GM18498 (cell line): ENCODE measurements around the gene GGPS1.
A peak's percentile ranks its signal among the peaks of the same experiment; 100 is the strongest.
"Not testable (repeated sequence)": the region's sequence is repeated elsewhere in the genome, so short reads cannot be mapped to it uniquely, and the experiment has no call there.

ENCODE experiments used
- ATAC-seq: cut with Tn5 transposase; IDR thresholded peaks from one replicate; pipeline ENCODE4 v1.9.1; 2021; ENCODE audit warnings: mild to moderate bottlenecking, moderate library complexity; ENCODE audit not compliant: unreplicated experiment

The GGPS1 gene

DNA sequence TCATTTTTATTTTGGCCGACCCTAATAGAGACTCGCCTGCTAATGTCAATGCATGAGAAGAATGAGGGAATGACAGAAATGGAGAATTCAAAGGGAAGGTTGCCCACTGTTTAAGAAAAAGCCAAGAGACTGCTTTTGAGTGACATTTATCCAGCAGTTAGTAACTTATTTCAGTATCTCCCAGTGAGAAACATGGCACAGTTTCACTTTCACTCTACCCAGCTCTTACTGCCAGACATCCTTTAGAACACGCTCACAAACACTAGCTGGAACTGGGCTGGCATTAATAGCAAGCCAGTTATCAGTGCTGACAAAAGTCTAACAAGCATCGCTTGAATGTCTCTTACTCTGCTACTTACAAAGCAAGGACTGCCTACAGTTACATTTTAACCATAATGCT is 8.5 kb downstream of the GGPS1 start:
- ATAC-seq = no peak

DNA sequence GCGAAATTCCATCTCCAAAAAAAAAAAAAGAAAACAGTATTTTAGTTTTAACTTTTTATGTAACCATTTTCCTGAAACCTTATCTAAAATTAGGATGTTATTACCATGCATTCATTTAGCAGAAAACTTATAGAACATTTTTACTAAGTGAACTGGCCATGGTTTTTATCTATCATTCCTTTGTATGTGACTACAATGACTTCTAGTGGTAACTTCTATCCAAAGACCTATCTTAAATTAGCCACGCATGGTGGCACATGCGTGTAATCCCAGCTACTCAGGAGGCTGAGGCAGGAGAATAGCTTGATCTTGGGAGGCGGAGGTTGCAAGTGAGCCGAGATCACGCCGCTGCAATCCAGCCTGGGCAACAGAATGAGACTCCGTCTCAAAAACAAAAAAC is 11.4 kb downstream of the GGPS1 start:
- no peak for ATAC-seq

DNA sequence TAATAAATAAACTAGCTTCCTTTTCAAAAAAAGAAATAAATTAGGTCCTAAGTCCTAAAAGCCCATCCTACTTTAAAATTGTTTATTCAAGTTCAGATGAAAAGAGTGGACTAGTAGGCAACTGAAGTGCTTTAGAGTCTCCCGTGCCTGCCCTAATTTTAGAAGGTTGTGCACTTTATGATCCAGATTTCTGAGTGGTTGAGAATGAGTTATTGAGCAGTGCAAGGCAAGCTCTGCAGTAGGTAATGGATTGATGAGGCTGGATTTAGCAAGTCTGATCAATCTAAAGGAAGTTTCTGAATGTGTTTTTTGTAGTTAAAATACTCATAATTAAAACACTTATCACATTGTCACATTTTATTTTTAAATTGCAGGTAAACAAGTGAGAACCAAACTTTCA is 13.0 kb downstream of the GGPS1 start:
- no peak for ATAC-seq

DNA sequence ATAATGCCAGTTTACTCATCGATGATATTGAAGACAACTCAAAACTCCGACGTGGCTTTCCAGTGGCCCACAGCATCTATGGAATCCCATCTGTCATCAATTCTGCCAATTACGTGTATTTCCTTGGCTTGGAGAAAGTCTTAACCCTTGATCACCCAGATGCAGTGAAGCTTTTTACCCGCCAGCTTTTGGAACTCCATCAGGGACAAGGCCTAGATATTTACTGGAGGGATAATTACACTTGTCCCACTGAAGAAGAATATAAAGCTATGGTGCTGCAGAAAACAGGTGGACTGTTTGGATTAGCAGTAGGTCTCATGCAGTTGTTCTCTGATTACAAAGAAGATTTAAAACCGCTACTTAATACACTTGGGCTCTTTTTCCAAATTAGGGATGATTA is 13.7 kb downstream of the GGPS1 start:
- no peak for ATAC-seq

DNA sequence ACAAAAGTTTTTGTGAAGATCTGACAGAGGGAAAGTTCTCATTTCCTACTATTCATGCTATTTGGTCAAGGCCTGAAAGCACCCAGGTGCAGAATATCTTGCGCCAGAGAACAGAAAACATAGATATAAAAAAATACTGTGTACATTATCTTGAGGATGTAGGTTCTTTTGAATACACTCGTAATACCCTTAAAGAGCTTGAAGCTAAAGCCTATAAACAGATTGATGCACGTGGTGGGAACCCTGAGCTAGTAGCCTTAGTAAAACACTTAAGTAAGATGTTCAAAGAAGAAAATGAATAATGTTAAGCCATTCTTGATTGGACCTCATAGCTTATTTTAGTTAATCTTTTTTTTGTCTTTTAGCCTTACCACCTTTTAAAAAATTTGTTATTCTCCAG is 14.1 kb downstream of the GGPS1 start:
- ATAC-seq = no peak

DNA sequence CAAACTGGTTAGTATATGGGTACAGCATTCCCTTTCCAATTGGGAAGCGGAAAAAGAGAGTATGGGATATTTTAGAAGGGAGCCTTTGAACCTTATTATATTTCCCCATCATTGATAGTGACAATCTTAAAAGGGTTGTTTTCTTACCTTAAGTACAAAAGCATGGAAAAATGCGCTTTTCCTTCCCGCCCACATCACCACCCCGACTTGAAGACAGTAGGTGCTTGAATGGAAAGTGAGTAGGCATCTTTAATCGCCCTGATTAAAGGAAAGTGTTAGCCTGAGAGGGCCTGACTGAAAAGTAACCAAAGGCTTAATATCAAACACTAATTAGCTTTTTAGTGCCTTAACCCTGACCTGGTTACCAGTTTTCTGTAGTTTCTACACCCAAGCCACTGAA is 15.4 kb downstream of the GGPS1 start:
- no peak for ATAC-seq

DNA sequence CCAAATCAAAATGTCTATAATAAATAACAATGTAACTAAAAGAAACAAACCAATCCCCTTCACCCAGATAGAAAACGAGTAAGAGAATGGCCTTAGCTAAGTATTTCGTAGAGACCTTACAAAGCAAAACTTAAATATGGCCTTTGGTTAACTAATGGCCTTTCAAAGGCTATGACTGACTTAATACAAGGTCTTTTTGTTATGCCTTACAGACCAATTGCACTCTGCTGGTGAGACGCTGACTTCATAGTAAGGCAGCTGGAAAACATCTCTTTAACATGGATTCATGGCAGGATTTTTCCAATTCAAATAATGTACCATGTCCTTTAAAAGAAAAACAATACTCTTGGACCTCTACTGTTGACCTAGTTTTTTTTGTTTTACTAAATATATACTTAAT is 23.1 kb downstream of the GGPS1 start:
- ATAC-seq = no peak

DNA sequence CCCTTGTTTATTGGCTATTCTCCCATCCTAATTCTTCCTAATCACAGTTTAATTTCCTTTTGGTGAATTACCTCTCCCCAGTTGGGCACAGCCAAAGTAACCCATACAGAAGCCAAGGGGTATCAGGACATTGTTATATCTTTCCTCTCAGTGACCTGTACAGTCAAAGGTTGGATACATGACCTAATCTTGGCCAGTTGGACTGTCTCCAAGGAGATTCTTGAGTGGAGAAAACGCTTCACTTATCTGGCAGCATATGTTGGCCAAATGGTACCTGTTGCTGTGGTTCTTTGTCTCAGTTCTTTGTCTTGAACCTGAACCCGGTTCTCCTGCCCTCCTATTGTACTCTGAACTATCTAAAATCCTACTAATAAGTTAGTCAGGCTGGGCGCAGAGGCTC is 23.5 kb downstream of the GGPS1 start:
- no peak for ATAC-seq

DNA sequence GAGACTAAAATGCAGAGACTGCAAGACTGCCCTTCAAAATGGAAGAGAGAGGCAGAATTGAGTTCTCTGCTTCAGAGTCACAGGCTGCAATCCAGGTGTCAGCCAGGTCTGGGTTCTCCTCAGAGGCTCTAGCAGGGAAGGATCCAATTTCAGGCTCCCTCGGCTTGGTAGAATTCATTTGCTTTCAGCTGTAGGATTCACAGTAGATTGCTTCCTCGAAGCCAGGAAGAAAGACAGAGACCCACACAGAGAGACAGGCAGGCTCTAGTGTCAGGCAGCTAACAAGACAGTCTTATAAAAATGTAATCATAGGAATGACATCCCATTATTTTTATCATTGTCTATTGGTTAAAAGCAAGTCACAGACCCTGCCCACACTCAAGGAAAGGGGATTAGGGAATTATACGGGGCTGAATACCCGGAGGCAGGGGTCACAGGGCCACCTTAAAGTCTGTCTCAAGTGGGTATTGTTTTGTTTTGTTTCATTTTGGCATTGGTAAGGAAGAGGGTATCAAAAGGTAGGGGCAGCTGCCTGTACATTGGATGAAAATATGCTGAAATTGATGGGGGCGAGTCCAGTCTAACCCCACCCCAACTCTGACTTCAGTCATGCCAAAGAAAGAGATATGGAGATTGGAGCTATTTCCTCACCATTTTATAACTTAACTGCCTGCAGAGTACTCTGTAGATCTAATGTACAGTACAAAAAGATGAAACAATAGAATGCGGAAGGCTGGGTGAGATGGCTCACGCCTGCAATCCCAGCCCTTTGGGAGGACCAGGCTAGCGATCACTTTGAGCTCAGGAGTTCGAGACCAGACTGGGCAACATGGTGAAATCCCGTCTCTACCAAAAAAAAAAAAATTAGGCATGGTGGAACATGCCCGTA is 29.4 kb downstream of the GGPS1 start:
- no peak for ATAC-seq

DNA sequence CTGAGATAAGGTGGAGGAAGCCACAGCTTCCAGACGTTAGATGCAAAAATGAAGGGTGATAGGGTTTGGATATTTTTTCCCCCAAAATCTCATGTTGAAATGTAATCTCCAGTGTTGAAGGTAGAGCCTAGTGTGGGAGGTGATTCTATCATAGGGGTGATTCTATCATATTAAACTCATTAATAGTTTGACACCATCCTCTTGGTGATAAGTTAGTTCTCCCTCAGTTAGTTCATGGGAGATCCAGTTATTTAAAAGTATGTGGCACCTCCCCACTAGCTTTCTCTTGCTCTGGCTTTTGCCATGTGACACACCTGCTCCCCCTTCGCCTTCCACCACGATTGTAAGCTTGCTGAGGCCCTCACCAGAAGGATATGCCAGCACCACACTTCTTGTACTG is 30.5 kb downstream of the GGPS1 start:
- no peak for ATAC-seq

DNA sequence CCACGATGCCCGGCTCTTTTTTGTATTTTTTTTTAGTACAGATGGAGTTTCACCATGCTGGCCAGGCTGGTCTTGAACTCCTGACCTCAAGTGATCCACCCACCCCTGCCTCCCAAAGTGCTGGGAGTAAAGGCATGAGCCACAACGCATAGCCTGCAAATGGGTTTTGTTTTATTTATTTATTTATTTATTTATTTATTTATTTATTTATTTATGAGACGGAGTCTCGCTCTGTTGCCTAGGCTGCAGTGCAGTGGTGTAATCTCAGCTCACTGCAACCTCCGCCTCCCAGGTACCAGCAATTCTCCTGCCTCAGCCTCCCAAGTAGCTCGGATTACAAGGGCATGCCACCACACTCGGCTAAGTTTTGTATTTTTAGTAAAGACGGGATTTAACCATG is 35.8 kb downstream of the GGPS1 start:
- ATAC-seq = not testable (repeated sequence)

DNA sequence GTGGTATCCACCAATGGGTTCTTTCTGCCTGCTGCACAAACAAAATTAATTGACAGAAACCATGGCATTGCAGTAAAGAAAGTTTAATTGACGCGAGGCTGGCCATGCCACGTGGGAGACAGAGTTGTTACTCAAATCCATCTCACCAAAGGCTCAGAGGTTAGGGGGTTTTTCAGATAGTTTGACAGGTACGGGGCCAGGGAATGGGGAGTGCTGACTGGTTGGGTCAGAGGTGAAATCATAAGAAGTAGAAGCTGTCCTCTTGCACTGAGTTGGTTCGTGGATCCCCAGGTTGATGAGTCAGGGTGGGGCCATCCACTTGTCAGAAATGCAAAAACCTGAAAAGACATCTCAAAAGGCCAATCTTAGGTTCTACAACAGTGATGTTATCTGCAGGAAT is 37.9 kb downstream of the GGPS1 start:
- ATAC-seq = no peak

DNA sequence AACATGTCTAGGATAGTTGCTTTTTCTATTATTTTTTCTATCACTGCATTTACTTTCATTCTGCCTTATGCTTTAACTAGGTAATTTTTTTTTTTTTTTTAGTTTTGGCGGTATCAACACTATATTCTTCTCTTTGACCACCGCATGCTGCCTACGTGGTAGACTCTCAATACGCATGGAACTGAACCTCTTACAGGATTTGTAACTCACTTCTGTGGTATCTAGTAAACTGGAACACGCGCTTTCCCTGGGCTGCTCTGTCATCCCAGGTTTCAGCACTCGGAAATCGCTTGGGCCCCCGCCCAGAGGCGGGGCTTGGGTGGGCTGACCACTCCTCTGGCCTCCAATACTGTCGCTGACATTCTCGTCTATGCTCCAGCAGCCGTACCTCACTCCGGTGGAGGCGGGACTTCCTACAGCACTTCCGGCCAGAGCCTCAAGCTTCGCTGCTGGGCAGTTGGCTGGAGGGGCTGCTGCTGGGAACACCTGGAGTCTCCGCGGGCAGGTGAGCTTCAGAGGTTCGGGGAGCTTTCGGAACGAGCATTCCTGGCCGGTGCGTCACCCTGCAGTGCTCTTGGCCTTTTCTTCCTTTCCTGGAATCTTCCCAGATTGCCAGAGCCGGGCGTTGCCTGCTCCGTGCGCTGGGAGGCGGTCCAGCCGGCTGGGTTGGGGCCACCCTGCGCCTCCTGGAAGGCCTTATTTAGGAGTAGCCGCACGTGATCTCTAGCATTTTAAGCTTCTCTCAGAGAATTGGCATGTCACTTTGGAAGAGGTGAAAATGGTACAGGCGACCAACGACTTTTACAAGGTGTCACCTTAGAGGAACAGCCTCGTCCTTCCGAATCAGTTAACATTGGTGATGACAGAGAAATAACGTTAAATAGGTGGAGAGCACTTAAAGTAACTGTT is 38.9 kb downstream of the GGPS1 start, which contains the start of gene TBCE:
TBCE (plus strand) TSS at position 428 of the 909 bp plus-strand sequence. CDS start 12,623 bp downstream, outside the sequence.
- ATAC-seq = peak; percentile 100

DNA sequence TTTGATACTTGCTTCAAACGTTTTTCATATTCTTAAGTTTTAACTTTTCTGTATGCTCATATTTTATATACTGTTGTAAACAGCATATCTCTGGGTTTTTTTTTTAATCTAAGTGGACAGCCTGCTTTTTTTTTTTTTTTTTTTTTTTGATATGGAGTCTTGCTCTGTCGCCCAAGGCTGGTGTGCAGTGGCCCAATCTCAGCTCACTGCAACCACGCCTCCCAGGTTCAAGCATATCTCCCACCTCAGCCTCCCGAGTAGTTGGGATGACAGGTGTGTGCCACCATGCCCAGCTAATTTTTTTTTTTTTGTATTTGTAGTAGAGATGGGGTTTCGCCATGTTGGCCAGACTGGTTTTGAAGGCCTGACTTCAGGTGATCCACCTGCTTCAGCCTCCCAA is 40.1 kb downstream of the GGPS1 start:
- ATAC-seq = no peak

DNA sequence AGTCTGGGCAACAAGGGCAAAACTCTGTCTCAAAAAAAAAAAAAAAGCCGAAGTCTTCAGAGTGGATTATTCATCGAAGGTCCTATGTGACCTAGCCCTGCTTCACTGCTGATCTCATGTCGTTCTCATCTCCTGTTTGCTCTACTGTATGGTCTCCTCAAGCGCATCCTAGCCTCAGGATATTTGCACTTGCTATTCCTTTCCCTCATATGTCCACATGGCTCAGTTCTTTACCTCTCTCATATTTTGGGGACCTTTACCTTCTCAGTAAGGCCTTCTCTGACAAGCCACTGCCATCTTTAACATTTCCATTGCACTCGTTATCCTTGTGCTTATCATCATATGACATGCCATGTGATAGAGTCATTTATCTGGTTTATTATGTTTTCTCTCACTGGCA is 41.4 kb downstream of the GGPS1 start:
- no peak for ATAC-seq

DNA sequence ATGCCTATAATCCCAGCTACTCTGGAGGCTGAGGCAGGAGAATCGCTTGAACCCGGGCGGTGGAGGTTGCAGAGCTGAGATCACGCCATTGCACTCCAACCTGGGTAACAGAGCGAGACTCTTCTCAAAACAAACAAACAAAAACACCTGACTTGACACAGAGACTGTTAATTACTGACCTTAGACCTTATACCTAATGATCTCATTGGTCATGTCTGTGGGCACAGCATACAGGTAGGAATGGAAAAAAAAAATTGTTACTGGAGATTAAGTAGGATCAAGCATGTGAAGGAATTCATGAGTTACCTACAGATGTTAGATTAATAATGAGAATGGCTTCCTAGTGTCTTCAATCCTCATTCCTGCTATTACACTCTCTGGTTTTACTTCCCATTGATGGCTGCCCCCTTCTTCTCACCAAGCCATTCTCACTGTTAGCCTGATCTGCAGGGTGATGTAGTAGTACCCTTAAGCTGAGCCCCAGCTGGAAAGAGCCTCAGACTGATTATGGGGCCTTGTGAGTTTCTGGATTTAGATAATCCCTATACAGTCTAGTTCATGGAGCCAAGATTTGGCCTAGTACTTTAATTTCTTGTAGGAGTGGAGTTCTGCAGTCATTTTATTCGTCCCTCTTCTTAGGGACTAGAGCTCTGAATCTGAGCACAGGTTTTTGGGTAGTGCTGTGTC is 47.7 kb downstream of the GGPS1 start:
- ATAC-seq = no peak

DNA sequence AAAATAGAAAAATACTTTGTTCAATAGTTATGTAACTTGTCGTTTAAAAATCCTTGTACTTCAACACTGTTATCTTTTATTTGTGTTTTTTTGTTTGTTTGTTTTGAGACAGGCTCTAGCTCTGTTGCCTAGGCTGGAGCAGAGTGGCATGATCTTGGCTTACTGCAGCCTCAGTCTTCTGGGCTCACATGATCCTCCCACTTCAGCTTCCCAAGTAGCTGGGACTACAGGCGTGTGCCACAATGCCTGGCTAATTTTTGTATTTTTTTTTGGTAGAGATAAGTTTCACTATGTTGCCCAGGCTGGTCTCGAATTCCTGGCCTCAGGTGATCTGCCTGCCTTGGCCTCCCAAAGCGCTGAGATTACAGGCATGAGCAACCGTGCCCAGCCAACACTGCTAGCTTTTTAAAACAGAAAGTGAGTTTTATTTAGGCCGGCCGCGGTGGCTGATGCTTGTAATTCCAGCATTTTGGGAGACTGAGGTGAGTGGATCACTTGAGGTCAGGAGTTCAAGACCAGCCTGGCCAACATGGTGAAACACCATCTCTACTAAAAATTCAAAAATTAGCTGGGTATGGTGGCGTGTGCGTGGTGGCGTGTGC is 49.9 kb downstream of the GGPS1 start:
- ATAC-seq = not testable (repeated sequence)

DNA sequence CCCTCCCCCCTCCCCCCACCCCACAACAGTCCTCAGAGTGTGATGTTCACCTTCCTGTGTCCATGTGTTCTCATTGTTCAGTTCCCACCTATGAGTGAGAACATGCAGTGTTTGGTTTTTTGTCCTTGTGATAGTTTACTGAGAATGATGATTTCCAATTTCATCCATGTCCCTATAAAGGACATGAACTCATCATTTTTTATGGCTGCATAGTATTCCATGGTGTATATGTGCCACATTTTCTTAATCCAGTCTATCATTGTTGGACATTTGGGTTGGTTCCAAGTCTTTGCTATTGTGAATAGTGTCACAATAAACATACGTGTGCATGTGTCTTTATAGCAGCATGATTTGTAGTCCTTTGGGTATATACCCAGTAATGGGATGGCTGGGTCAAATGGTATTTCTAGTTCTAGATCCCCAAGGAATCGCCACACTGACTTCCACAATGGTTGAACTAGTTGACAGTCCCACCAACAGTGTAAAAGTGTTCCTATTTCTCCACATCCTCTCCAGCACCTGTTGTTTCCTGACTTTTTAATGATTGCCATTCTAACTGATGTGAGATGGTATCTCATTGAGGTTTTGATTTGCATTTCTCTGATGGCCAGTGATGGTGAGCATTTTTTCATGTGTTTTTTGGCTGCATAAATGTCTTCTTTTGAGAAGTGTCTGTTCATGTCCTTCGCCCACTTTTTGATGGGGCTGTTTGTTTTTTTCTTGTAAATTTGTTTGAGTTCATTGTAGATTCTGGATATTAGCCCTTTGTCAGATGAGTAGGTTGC is 53.8 kb downstream of the GGPS1 start:
- not testable (repeated sequence) for ATAC-seq

DNA sequence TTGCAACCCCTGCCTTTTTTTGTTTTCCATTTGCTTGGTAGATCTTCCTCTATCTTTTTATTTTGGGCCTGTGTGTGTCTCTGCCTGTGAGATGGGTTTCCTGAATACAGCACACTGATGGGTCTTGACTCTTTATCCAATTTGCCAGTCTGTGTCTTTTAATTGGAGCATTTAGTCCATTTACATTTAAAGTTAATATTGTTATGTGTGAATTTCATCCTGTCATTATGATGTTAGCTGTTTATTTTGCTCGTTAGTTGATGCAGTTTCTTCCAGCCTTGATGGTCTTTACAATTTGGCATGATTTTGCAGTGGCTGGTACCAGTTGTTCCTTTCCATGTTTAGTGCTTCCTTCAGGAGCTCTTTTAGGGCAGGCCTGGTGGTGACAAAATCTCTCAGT is 57.3 kb downstream of the GGPS1 start:
- not testable (repeated sequence) for ATAC-seq

DNA sequence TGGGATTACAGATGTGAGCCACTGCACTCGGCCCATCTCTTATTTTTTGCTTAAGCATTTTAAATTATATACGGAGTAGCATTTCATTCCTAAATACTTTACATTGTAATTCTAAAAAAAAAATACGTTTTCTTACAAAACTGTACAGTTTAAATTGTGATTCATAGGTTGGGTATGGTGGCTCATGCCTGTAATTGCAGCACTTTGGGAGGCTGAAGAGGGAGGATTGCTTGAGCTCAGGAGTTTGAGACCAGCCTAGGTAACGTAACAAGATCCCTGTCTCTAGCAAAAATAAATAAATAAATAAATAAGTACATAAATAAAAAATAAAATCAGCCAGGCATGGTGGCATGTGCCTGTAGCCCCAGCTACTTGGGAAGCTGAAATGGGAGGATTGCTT is 63.5 kb downstream of the GGPS1 start:
- no peak for ATAC-seq
